SK-N-MC (cell line): ENCODE measurements around the gene BSCL2.

Experiments
- EZH2 ChIP-seq: fragments of 200-600 bp; sonication (generic); IDR thresholded peaks from one replicate; pipeline ENCODE4 v1.6.1; 2017; ENCODE audit warnings: antibody characterized with exemption
- FOXP2 ChIP-seq: optimal IDR thresholded peaks from 2 replicates; pipeline ENCODE3; 2011; ENCODE audit warnings: mild to moderate bottlenecking, moderate library complexity; ENCODE audit not compliant: insufficient read depth; ENCODE audit errors: extremely low read length, control extremely low read depth
- POLR2AphosphoS5 ChIP-seq: IDR thresholded peaks from 2 replicates; pipeline ENCODE4 v1.6.1; 2012; ENCODE audit warnings: mild to moderate bottlenecking, low read depth, low read length, borderline replicate concordance

- no peak for TF ChIP-seq EZH2
- TF ChIP-seq POLR2AphosphoS5 = no peak
- TF ChIP-seq FOXP2 = no peak
These were observed 5.1 kb upstream of the BSCL2 start for GRCh38 chr11:62712276-62712812.
